Stimulated activated CD4-positive, alpha-beta T cell treated with anti-CD3 and anti-CD28 coated beads, Interleukin-12 subunit alpha, Interleukin-12 subunit beta, amount 100 ng/mL, for 48 hours (primary cell): ENCODE results near the gene PTH1R.
A peak's percentile ranks its signal among the peaks of the same experiment; 100 is the strongest.

Experiments used
- DNase-seq, 3 donors: peaks; one replicate each; pipeline ENCODE4 v3.0.0-alpha.2; 2020; ENCODE audit warnings: low read depth in 2 of 3, low spot score in 1 of 3

Gene PTH1R

GRCh38 chr3:46863261-46863782, 14.2 kb upstream of the PTH1R start, which contains the start of gene MYL3:
Gene MYL3 (minus strand): TSS chr3:46863444. CDS start chr3:46863390, 54 bp downstream.
- DNase-seq = no peak

DNA sequence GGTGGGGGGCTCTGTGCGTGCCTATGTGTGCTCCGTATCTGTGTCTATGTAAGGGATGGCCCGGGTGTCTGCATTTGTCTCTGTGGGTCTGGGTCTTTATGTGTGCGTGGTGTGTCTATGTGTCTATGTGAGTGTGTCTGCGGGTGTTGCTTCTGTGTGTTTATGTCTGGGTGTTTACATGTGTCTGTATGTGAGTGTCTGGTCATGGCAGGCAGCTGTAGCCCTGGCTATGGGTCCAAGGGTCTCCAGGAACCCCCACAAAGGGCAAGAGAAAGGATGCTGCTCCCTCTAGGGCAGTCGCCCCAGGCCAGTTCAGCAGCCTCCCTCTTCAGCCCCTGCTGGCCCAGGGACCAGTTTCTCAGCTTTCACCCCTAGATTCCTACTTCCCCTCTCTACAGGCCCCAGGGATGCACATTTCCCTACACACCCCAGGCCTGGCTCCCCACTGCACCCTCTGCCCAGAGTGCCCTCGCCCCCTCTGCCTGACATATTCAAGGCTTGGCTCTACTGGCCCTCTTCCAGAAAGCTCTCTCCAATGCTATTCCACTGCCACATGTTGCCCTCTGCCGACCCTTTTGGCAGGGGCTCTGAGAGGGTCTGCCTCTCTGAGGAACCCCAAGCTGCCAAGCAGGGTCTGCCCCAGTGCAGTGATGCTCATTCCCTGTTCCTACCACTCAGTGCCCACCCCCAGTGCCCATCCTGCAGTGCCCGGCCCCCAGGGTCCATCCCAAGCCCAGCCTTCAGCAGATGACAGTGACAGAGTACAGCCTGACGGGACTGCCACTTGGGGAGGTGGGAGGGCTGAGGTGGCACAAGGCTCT, 13.2 kb upstream of the PTH1R start:
- DNase-seq = no peak

DNA sequence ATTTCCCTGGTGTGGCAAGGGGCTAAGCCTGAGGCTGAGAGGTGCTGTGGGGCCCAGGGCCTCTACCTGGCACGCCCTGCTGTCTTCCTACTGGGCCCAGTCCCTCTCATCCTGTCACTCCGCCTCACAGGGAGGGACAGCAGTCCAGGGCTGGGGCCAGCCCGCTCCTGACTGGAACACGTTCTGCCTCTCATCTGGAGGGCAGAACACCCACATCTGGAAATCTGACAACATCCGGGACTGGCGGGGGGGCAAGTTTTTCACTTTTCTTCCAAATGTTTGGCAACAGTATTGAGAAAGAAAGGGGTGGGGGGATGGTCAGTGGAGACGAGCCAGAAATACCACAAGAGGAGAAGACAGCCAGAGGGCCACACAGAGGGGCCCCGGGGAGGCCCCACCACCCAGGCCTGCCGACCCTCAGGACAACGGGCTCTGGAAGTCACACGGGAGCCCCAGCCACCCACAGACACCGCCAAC, 12.5 kb upstream of the PTH1R start:
- DNase-seq = no peak

DNA sequence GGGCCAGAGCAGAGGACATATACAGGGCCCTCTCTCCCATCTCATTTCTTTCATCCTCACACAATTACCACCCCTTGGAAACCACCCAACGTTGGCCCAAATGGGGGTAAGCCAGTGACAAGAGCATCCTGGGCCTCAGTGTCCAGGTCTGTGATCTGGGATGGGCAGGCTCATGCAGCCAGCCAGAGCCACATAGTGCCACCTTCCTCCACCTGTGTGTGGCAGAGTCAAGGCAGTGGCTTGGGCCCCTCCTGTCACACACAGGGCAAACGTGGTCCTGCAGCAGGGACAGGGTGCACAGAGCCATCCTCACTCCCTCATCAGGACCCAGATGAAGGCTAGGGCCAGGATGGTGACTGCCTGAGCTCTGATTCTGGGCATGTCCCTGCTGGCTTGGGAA, 12.0 kb upstream of the PTH1R start:
- no peak for DNase-seq

- no peak for DNase-seq
Observed at GRCh38 chr3:46866032-46866595, 11.4 kb upstream of the PTH1R start.

- peak; percentile 54 to 87 (median 77) for DNase-seq
Observed at GRCh38 chr3:46866720-46867549, 10.6 kb upstream of the PTH1R start.

DNA sequence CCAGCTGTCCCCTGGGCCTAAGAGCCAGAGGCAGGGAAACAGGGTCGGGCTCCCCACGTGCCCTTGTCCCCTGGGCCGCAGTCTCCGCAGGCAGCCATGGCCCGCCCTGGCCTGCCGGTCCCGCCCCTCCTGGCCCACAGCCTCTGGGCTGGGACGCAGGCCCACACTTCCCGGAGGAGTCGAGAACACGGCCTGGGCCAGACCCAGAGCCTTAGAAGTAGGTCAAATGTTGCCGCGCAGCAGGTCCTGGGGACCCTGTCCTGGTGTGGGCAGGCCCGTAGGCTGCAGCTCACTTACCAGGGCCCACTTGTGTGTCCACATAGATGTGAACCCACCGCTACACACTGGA, 10.0 kb upstream of the PTH1R start:
- no peak for DNase-seq

DNA sequence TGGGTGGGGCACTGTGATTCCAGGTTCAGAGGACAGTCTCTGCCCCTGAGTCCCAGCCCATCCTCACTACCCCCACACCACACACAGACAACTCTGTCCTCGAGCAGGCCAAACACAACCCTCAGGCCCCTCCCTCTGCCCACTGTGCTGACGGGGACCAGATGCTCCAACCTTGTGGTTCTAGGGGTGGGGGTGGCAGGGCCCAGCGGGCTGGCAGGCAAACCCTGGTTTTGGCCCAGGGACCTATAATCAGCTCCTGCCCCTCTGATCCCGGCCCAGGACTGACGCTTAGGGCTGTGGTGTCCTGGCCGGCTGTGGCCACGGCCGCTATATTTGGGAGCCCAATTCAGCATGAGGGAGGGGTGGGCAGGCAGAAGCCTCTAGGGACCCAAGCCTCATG, 9.2 kb upstream of the PTH1R start:
- DNase-seq = no peak

DNA sequence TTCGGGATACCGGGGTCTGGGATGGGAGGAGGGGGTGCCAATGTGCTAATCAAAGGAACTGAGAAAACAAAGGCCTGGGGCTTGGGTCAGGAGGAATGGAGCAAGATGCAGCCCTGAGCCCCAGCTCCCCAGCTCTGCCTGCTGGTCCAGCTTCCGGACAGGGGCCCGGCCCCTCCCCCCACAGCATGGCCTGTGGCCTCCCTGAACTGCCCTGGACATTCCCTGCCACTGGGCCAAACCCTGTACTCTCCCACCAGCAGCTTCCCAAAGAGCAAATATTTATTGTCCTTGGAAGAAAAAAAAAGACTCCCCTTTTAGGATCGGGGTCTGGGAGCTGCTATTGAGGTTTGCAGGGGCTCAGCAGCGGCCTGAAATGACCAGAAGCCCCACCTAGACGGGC, 8.6 kb upstream of the PTH1R start:
- DNase-seq = no peak

GRCh38 chr3:46869440-46869839, 8.1 kb upstream of the PTH1R start:
- DNase-seq = no peak

- no peak for DNase-seq
Observed at GRCh38 chr3:46870651-46871050, 6.9 kb upstream of the PTH1R start.

DNA sequence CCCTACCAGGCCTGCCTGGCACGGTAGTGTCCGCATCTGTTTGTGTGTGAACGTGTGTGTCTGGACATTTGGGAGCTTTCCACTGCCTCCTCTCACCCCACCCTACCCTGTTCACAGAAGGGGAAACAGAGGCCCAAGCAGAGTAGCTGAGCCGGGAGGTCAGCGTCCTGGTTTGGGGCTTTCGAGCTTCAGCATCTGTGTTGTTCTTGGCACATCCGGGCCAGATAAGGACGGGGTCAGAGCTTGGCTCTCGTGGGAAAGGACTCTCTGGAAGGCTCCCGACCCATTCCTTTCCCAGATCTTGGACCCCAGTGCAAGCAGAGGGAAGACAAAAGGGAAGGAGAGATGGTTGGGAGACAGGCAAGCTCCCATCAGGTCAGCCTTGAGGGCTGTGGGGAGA, 6.3 kb upstream of the PTH1R start:
- no peak for DNase-seq

- no peak for DNase-seq
Observed at GRCh38 chr3:46873521-46873920, 4.0 kb upstream of the PTH1R start.

GRCh38 chr3:46874430-46874829, 3.1 kb upstream of the PTH1R start:
- no peak for DNase-seq

GRCh38 chr3:46875560-46875959, 2.0 kb upstream of the PTH1R start:
- no peak for DNase-seq

DNA sequence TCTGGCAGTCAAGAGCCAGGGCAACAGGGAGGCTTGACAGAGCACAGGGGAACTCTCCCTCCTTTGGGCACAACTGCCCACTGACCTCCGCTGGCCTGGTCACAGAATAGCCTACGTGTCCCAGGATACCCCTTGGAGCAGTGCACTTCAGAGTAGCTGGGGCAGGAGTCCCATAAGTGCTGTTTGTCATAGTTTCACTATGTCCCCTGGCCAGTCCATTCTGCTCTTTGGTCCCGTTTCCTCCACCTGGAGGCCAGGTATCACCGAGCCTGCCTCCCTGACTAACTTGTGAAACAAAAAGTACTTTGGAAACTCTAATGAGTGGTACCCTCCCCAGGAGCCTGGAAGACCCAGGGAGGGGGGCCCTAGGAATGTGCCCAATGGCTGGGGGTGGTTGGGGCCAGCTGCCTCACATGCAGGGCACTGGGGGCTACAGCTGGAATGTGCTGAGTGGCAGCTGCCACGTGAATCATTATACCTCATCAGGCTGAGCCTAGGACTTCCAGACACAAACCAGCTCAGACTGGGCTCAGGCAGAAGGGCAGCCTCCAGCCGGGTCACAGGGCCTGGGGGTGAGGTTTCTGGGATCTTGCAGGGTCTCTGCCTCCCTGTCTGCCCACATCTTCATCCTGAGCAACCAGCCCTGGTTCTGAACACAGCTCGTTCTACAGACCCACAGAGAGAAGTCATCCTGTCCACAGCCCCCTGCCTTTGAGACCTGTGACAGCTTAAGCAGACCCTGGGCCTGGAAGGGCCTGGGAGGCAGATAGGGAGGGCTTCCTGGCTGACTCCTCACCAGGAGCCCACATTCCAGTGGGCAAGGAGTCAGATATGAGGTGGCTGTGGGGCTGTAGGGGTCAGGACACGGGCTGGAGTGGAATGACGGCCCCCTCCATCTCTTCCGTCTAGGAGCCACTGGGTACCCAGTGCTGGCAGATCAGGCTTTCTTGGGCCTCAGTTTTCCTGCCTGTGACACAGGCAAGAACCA, 914 bp upstream of the PTH1R start:
- no peak for DNase-seq

GRCh38 chr3:46878781-46879436, 1.4 kb downstream of the PTH1R start:
- no peak for DNase-seq

DNA sequence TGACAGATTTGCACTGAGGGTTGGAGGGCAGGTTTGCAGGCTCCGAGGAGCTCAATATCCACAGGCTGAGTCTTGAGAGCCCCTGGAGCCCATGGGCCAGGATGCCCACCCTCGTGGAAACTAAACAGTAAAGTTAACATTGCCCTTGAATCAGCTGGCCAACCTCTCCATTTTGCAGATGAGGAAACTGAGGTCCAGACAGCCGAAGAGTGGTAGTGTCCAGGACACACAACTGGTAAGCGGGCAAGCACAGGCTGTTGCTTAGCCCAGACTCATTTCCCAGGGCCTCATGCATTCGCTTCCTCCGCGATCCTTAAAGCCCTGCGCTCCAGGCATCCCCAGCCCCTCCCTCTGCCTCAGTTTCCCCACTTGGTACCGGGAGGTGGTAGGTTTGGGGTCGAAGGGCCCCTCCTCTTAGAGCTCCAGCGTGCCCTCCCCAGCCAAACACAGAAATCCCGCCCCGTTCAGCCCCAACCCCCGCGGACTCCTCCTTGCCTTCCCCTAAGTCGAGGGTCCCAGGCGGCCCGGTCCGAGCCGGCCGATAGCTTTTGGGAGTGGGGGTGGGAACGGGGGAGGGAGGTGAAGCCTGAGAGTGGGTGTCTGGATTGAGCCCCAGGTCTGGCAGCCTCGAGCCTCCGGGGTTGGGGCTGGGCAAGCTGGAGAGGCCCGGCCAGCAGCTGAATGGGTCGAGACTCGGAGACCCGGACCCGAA, 3.5 kb downstream of the PTH1R start:
- no peak for DNase-seq

DNA sequence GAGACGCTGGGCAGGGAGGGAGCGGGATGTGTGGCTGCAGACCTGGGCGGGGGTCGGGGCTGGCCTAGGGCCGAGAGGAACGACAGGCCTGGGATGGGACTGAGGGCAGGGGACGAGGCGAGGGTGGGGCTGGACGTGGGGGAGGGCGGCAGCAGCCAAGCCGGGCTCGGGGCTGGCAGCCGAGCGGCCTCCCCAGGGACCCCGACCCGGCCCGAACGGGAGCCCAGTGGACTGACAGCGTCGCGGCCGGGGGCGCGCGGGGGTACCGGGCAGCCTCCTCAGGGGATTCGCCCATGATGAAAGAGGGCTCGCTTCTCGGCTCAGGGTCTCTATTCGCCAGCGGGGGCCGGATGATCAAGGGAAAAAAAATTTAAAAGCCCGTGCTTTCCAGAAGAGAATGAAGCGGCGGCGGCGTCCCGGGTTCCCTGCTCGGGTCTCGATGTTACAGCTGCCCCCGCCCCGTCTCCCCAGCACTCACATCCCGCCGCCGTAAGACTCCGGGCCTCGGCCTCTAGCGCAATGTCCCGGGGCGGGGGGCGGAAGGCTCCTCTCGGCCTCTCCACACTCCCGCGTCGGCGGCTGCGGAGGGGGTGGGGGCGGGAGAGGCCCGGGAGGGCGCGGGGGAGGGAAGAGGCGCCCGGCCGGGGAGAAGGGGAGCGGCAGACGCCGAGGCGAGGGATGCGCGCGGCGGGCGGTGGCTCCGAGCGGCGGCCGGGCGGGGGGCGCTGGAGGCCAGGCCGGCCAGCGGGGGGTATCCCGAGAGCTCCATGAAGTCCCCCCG, 4.3 kb downstream of the PTH1R start:
- no peak for DNase-seq
